ENCODE data around the gene ADIPOQ. TPM values are rescaled to one million over a fixed set of nuclear protein-coding genes. Genes with fewer than 3 reads are reported as not detected.

Gene ADIPOQ
- total RNA-seq, 4 donors from 2014 or later, result 899 to 2,262 (median 1,357) TPM

- TF ChIP-seq, protein P1, sequence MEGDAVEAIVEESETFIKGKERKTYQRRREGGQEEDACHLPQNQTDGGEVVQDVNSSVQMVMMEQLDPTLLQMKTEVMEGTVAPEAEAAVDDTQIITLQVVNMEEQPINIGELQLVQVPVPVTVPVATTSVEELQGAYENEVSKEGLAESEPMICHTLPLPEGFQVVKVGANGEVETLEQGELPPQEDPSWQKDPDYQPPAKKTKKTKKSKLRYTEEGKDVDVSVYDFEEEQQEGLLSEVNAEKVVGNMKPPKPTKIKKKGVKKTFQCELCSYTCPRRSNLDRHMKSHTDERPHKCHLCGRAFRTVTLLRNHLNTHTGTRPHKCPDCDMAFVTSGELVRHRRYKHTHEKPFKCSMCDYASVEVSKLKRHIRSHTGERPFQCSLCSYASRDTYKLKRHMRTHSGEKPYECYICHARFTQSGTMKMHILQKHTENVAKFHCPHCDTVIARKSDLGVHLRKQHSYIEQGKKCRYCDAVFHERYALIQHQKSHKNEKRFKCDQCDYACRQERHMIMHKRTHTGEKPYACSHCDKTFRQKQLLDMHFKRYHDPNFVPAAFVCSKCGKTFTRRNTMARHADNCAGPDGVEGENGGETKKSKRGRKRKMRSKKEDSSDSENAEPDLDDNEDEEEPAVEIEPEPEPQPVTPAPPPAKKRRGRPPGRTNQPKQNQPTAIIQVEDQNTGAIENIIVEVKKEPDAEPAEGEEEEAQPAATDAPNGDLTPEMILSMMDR (IDR thresholded peaks at IDR 0.05; ENCODE audit: low read depth), result no peak
These were observed 28.1 kb downstream of the ADIPOQ start for GRCh38 chr3:186870421-186871201.

DNA sequence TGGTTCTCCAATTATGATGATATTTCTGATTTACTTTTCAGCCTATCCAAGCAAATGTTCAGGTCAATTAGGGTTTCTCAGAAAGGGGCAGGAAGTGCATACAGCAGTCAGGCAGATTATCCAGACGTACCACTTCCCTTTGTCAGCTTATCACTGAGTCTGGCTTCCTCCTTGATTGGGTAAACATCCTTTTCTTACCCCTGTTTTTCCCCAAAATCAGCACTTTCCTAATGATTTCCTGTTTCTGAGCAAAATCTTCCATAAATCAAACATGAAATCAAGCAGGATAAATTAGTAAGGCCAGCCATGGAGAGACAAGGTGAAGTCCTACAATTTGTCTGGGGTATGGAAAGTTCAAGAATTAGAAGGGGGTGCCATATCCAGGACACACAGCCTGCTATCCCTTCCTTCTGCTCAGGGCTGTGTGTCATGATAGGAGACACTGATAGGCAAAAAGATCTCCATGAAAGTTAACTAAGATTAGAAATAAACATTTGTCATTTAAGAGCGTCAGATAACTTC is 29.0 kb downstream of the ADIPOQ start:
- TF ChIP-seq, protein P1 (IDR thresholded peaks at IDR 0.05; ENCODE audit: low read depth), result no peak

- TF ChIP-seq, protein P1 (IDR thresholded peaks at IDR 0.05; ENCODE audit: low read depth), result no peak
These were observed 33.2 kb downstream of the ADIPOQ start for GRCh38 chr3:186875708-186876107.

DNA sequence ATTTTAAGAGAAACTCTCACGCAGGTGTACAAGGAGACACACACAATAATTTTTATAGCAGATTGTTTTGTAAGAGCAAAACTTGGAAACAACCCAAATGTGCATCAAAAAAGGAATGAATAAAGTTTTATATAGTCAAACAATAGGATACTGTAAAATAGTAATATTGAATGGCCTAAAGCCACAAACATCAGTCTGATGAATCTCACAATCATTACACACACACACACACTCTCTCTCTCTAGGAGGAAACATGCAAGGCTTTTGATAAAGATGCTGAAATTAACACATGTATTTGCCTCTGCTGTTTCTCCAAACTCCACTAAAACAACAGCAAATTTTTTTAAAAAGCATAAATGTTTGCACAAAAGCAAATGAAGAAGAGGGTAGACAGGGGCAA is 37.3 kb downstream of the ADIPOQ start:
- TF ChIP-seq, protein P1 (IDR thresholded peaks at IDR 0.05; ENCODE audit: low read depth), result no peak

- TF ChIP-seq, protein P1 (IDR thresholded peaks at IDR 0.05; ENCODE audit: low read depth), result no peak
These were observed 37.9 kb downstream of the ADIPOQ start for GRCh38 chr3:186880406-186880805.

DNA sequence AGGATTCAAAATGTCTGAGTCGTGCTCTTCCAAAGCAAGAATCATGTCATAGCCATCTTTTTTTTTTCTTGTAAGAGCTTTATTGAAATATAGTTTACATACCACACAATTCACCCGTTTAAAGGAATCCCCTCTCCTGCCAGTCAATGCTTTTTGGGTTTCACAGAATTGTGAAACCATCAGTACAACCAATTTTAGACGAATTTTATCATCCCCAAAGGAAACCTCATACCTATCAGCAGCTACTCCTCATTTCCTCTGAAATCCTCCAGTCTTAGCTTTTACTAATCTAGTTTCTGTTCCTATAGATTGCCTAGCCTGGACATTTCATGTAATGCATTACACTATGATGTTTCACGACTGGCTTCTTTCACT is 39.6 kb downstream of the ADIPOQ start:
- TF ChIP-seq, protein P1 (IDR thresholded peaks at IDR 0.05; ENCODE audit: low read depth), result no peak

- TF ChIP-seq, protein P1 (IDR thresholded peaks at IDR 0.05; ENCODE audit: low read depth), result no peak
These were observed 40.6 kb downstream of the ADIPOQ start for GRCh38 chr3:186882881-186883685.

Measured in subcutaneous adipose tissue (tissue), 4 donors.